SW 1271 (cell line): ENCODE results near the gene MR1.
"Not testable (repeated sequence)": the region's sequence is repeated elsewhere in the genome, so short reads cannot be mapped to it uniquely, and the experiment has no call there.

ENCODE experiments used
- DNase-seq, 2 experiments: peaks; one replicate each; lab custom pipeline; 2025; lab: John Stamatoyannopoulos, UW

The MR1 gene

GRCh38 chr1:181032535-181032934 is 1.2 kb upstream of the MR1 start:
- DNase-seq = no peak

GRCh38 chr1:181033128-181033798 is 520 bp upstream of the MR1 start:
- peak in 1 of 2 experiments; percentile 29 for DNase-seq

GRCh38 chr1:181035210-181035609 is 1.4 kb downstream of the MR1 start:
- not testable (repeated sequence) for DNase-seq

GRCh38 chr1:181036107-181036836 is 2.5 kb downstream of the MR1 start:
- no peak for DNase-seq

- DNase-seq = no peak
These were observed 3.6 kb downstream of the MR1 start for GRCh38 chr1:181037386-181037785.

GRCh38 chr1:181038399-181038873 is 4.7 kb downstream of the MR1 start:
- DNase-seq = peak in 1 of 2 experiments; percentile 33

- no peak for DNase-seq
These were observed 6.6 kb downstream of the MR1 start for GRCh38 chr1:181040284-181040865.

GRCh38 chr1:181043025-181043888 is 9.5 kb downstream of the MR1 start:
- no peak for DNase-seq

GRCh38 chr1:181044449-181044966 is 10.7 kb downstream of the MR1 start:
- no peak for DNase-seq

GRCh38 chr1:181045946-181046345 is 12.2 kb downstream of the MR1 start:
- not testable (repeated sequence) for DNase-seq

GRCh38 chr1:181049378-181049777 is 15.6 kb downstream of the MR1 start:
- DNase-seq = no peak

GRCh38 chr1:181050922-181051321 is 17.1 kb downstream of the MR1 start:
- no peak for DNase-seq

- DNase-seq = no peak
These were observed 22.8 kb downstream of the MR1 start for GRCh38 chr1:181056560-181056959.

- no peak for DNase-seq
These were observed 23.3 kb downstream of the MR1 start for GRCh38 chr1:181057079-181057478.

- no peak for DNase-seq
These were observed 25.7 kb downstream of the MR1 start for GRCh38 chr1:181059435-181059834.

GRCh38 chr1:181060066-181060465 is 26.3 kb downstream of the MR1 start:
- DNase-seq = no peak

- not testable (repeated sequence) for DNase-seq
These were observed 27.2 kb downstream of the MR1 start for GRCh38 chr1:181060947-181061346.

GRCh38 chr1:181061487-181061886 is 27.7 kb downstream of the MR1 start:
- DNase-seq = no peak

GRCh38 chr1:181061891-181062835 is 28.4 kb downstream of the MR1 start:
- DNase-seq = no peak

GRCh38 chr1:181062836-181063428 is 29.1 kb downstream of the MR1 start:
- no peak for DNase-seq
